SK-N-MC (cell line): ENCODE measurements around the gene TSHZ2.

Source experiments
- EZH2 ChIP-seq: fragments of 200-600 bp; sonication (generic); IDR thresholded peaks from one replicate; pipeline ENCODE4 v1.6.1; 2017; ENCODE audit warnings: antibody characterized with exemption
- POLR2AphosphoS5 ChIP-seq: IDR thresholded peaks from 2 replicates; pipeline ENCODE4 v1.6.1; 2012; ENCODE audit warnings: mild to moderate bottlenecking, low read depth, low read length, borderline replicate concordance

- TF ChIP-seq POLR2AphosphoS5 (no peak), EZH2 (no peak)
Measured at GRCh38 chr20:53466279-53466678, 494.1 kb downstream of the TSHZ2 start.
